ENCODE data around the gene C11orf42.

The C11orf42 gene

GRCh38 chr11:6260207-6260726, 54.9 kb downstream of the C11orf42 start:
- no peak for DNase-seq
